A549 (cell line): Measurements from ENCODE around the gene FUOM. TPM values are rescaled to one million over a fixed set of nuclear protein-coding genes. Genes with fewer than 3 reads are reported as not detected.
A peak's percentile ranks its signal among the peaks of the same experiment; 100 is the strongest.

Experiments used
- ATAC-seq, 2 experiments: fragments of 200-7000 bp in 1 of 2; fragments of >200 bp in 1 of 2; cut with Nextera tagmentation in 1 of 2; cut with Tn5 transposase in 1 of 2; 3 replicates each; pipeline versions ENCODE4 v1.8.0 to v1.9.1; 2018 to 2020; ENCODE audit warnings: mild to moderate bottlenecking in 1 of 2, moderate library complexity in 1 of 2
- CTCF ChIA-PET: fragments of 300-600 bp; sonication (Branson Sonifier 250); formaldehyde crosslinking; extraction: SDS; loops from one replicate; lab custom pipeline; 2021; ENCODE audit warnings: antibody characterized with exemption, inconsistent platforms; lab: Yijun Ruan, JAX
- POLR2A ChIA-PET: fragments of 350-600 bp; formaldehyde crosslinking; extraction: SDS; loops from one replicate; lab custom pipeline; 2021; ENCODE audit warnings: antibody characterized with exemption, inconsistent platforms; lab: Yijun Ruan, JAX
- DNase-seq, 2 experiments: peaks; one replicate each; pipeline versions ENCODE4 v3.0.0 to v3.0.0-alpha.2; 2011 to 2016; ENCODE audit warnings: low read depth in 1 of 2, low spot score in 1 of 2
- FAIRE-seq: peaks from 2 replicates; lab custom pipeline; 2011; peaks lifted over from hg19 to GRCh38; lab: Jason Lieb, UNC
- H3K27ac ChIP-seq, 2 experiments: fragments of >200 bp; sonication (Bioruptor Twin); formaldehyde crosslinking; 3 replicates each; pipeline ENCODE4 v1.5.1; 2016 to 2017
- H3K4me1 ChIP-seq: fragments of >200 bp; sonication (Bioruptor Twin); formaldehyde crosslinking; 3 replicates; pipeline ENCODE4 v1.6.1; 2016
- H3K4me2 ChIP-seq: fragments of >200 bp; sonication (Bioruptor Twin); formaldehyde crosslinking; 3 replicates; pipeline ENCODE4 v1.6.1; 2016
- H3K4me3 ChIP-seq: fragments of >200 bp; sonication (Bioruptor Twin); formaldehyde crosslinking; 3 replicates; pipeline ENCODE4 v1.5.1; 2016
- H3K9me3 ChIP-seq: fragments of >200 bp; sonication (Bioruptor Twin); formaldehyde crosslinking; 3 replicates; pipeline ENCODE4 v1.6.1; 2016
- ATOH8 ChIP-seq: fragments of 250-450 bp; sonication (Bioruptor Pico); IDR thresholded peaks from 2 replicates; pipeline ENCODE4 v1.5.0; 2020; ENCODE audit warnings: low read depth, mild to moderate bottlenecking, moderate library complexity
- BCL3 ChIP-seq: fragments of >200 bp; sonication (Bioruptor Twin); formaldehyde crosslinking; IDR thresholded peaks from 3 replicates; pipeline ENCODE4 v1.6.1; 2016
- BHLHE40 ChIP-seq: IDR thresholded peaks from 2 replicates; pipeline ENCODE4 v1.6.1; 2012; ENCODE audit warnings: low read depth, low read length, inconsistent platforms
- CBX2 ChIP-seq: fragments of 200-600 bp; sonication (generic); IDR thresholded peaks from 2 replicates; pipeline ENCODE4 v1.6.1; 2016; ENCODE audit warnings: low read depth, mild to moderate bottlenecking, borderline replicate concordance
- EHF ChIP-seq: fragments of 250-450 bp; sonication (Bioruptor Pico); IDR thresholded peaks from 2 replicates; pipeline ENCODE4 v1.5.0; 2020; ENCODE audit warnings: mild to moderate bottlenecking
- ELK1 ChIP-seq: fragments of 150-350 bp; IDR thresholded peaks from 2 replicates; pipeline ENCODE4 v1.6.1; 2014; ENCODE audit warnings: low read depth, mild to moderate bottlenecking, low read length
- FOSL2 ChIP-seq, 2 experiments: fragments of 450-650 bp in 1 of 2; fragments of >200 bp in 1 of 2; sonication (Bioruptor Twin) in 1 of 2; formaldehyde crosslinking; IDR thresholded peaks; 2 replicates each; pipeline versions ENCODE4 v1.5.0 to v1.6.1; 2016 to 2020; ENCODE audit warnings: mild to moderate bottlenecking in 1 of 2, moderate library complexity in 1 of 2
- FOXS1 ChIP-seq: fragments of 250-450 bp; sonication (Bioruptor Pico); IDR thresholded peaks from 2 replicates; pipeline ENCODE4 v1.5.0; 2020; ENCODE audit warnings: mild to moderate bottlenecking, moderate library complexity
- HDAC2 ChIP-seq: fragments of 200-600 bp; sonication (generic); IDR thresholded peaks from 2 replicates; pipeline ENCODE4 v1.6.1; 2016
- HEYL ChIP-seq: fragments of 250-450 bp; sonication (Bioruptor Pico); IDR thresholded peaks from 2 replicates; pipeline ENCODE4 v1.8.0; 2021; ENCODE audit warnings: mild to moderate bottlenecking, moderate library complexity
- HOXA7 ChIP-seq: fragments of 250-450 bp; sonication (Bioruptor Pico); IDR thresholded peaks from 2 replicates; pipeline ENCODE4 v1.5.0; 2020; ENCODE audit warnings: mild to moderate bottlenecking, moderate library complexity
- JUNB ChIP-seq: fragments of >200 bp; sonication (Bioruptor Twin); formaldehyde crosslinking; IDR thresholded peaks from 2 replicates; pipeline ENCODE4 v1.6.1; 2016
- NFE2L2 ChIP-seq: fragments of 150-350 bp; conservative IDR thresholded peaks from 2 replicates; pipeline ENCODE4 v1.6.1; 2014; ENCODE audit warnings: low read length
- NR3C1 ChIP-seq: fragments of >200 bp; sonication (Bioruptor Twin); formaldehyde crosslinking; IDR thresholded peaks from 3 replicates; pipeline ENCODE4 v1.6.1; 2017
- PHF8 ChIP-seq: fragments of 200-600 bp; sonication (generic); IDR thresholded peaks from 2 replicates; pipeline ENCODE4 v1.6.1; 2016; ENCODE audit warnings: low read depth, mild to moderate bottlenecking, antibody characterized with exemption, moderate library complexity, borderline replicate concordance
- POLR2A ChIP-seq: IDR thresholded peaks from 2 replicates; pipeline ENCODE4 v1.6.1; 2012; ENCODE audit warnings: mild to moderate bottlenecking, low read length
- POLR2AphosphoS2 ChIP-seq: conservative IDR thresholded peaks from 2 replicates; pipeline ENCODE4 v1.6.1; 2012; ENCODE audit warnings: low read length, improper control_type of control experiment, inconsistent platforms
- RCOR1 ChIP-seq: fragments of 150-350 bp; IDR thresholded peaks from 2 replicates; pipeline ENCODE4 v1.6.1; 2014; ENCODE audit warnings: antibody characterized with exemption, low read length, low read depth
- RNF2 ChIP-seq: fragments of 200-600 bp; sonication (generic); IDR thresholded peaks from 2 replicates; pipeline ENCODE4 v1.6.1; 2016; ENCODE audit warnings: low read depth, mild to moderate bottlenecking, antibody characterized with exemption, moderate library complexity, borderline replicate concordance
- SMC3 ChIP-seq: fragments of >200 bp; sonication (Bioruptor Twin); formaldehyde crosslinking; IDR thresholded peaks from 3 replicates; pipeline ENCODE4 v1.6.1; 2018; ENCODE audit warnings: inconsistent platforms
- TP53 ChIP-seq: fragments of 250-450 bp; sonication (Bioruptor Pico); IDR thresholded peaks from 2 replicates; pipeline ENCODE4 v1.5.0; 2021; ENCODE audit warnings: mild to moderate bottlenecking, moderate library complexity
- ZFP36 ChIP-seq: fragments of 450-650 bp; IDR thresholded peaks from 2 replicates; pipeline ENCODE4 v1.6.1; 2014; ENCODE audit warnings: borderline replicate concordance; ENCODE audit not compliant: partially characterized antibody
- ZNF302 ChIP-seq: fragments of 250-450 bp; sonication (Bioruptor Pico); IDR thresholded peaks from 2 replicates; pipeline ENCODE4 v1.9.0; 2021; ENCODE audit warnings: inconsistent platforms, mild to moderate bottlenecking, moderate library complexity
- WGBS: methylation state at CpG from one replicate; pipeline ENCODE4 v1.1.6; 2017; ENCODE audit errors: missing lambda C conversion rate; 5-methylcytosine and 5-hydroxymethylcytosine counted together
- polyA plus RNA-seq, 4 experiments: library from polyadenylated mRNA; depleted of rRNA in 3 of 4; stranded (reverse); fragments of >200 nt; fragmentation: RNase III in 1 of 4; extraction: RNeasy Plus Mini Kit Qiagen cat#74134 plus additional on column Dnase treatment in 1 of 4; gene quantifications; 2 replicates in 3 of 4; 3 replicates in 1 of 4; pipeline ENCODE4 v1.2.3, GENCODE V29; 2011 to 2017
- TF ChIP-seq, protein P1 (sequence below): fragments of 200-600 bp; sonication (generic); IDR thresholded peaks from 2 replicates; pipeline ENCODE4 v1.6.1; 2016; ENCODE audit warnings: antibody characterized with exemption, mild to moderate bottlenecking, moderate library complexity
- TF ChIP-seq, protein P2 (sequence below): fragments of >200 bp; sonication (Bioruptor Twin); formaldehyde crosslinking; IDR thresholded peaks from 3 replicates; pipeline ENCODE4 v1.5.1; 2016
- TF ChIP-seq, protein P3 (sequence below): IDR thresholded peaks from 2 replicates; pipeline ENCODE4 v1.6.1; 2012
- TF ChIP-seq, protein P4 (sequence below): fragments of 250-450 bp; sonication (Bioruptor Pico); IDR thresholded peaks from 2 replicates; pipeline ENCODE4 v1.5.0; 2021; ENCODE audit warnings: mild to moderate bottlenecking, moderate library complexity, borderline replicate concordance

FUOM gene
- polyA plus RNA-seq, 2 of the 4 experiments (the other 2 are of a cell fraction) = 6.8 to 8.1 TPM

- CTCF ChIA-PET = interaction anchor here (1.1 kb wide), 1 partner anchor 44 kb away, joined by 5 read pairs; no protein-coding TSS in a partner anchor
- TF ChIP-seq NR3C1 (no peak), POLR2AphosphoS2 (no peak), POLR2A (peak; percentile 96), ELK1 (no peak), BHLHE40 (no peak), FOSL2 (IDR thresholded peaks at IDR 0.05) (no peak), FOSL2 (CRISPR knock-in tag; IDR thresholded peaks at IDR 0.05) (no peak), ZFP36 (no peak), RNF2 (no peak), JUNB (no peak), HDAC2 (no peak), TP53 (CRISPR knock-in tag) (no peak), ATOH8 (CRISPR knock-in tag) (no peak), RCOR1 (no peak), NFE2L2 (no peak), HEYL (CRISPR knock-in tag) (no peak), CBX2 (no peak), BCL3 (peak; percentile 87), HOXA7 (no peak), ZNF302 (CRISPR knock-in tag) (no peak), EHF (no peak), PHF8 (peak; percentile 75; the same call in 1 of the 2 replicates), SMC3 (no peak), FOXS1 (CRISPR knock-in tag) (no peak)
- TF ChIP-seq, protein P1, sequence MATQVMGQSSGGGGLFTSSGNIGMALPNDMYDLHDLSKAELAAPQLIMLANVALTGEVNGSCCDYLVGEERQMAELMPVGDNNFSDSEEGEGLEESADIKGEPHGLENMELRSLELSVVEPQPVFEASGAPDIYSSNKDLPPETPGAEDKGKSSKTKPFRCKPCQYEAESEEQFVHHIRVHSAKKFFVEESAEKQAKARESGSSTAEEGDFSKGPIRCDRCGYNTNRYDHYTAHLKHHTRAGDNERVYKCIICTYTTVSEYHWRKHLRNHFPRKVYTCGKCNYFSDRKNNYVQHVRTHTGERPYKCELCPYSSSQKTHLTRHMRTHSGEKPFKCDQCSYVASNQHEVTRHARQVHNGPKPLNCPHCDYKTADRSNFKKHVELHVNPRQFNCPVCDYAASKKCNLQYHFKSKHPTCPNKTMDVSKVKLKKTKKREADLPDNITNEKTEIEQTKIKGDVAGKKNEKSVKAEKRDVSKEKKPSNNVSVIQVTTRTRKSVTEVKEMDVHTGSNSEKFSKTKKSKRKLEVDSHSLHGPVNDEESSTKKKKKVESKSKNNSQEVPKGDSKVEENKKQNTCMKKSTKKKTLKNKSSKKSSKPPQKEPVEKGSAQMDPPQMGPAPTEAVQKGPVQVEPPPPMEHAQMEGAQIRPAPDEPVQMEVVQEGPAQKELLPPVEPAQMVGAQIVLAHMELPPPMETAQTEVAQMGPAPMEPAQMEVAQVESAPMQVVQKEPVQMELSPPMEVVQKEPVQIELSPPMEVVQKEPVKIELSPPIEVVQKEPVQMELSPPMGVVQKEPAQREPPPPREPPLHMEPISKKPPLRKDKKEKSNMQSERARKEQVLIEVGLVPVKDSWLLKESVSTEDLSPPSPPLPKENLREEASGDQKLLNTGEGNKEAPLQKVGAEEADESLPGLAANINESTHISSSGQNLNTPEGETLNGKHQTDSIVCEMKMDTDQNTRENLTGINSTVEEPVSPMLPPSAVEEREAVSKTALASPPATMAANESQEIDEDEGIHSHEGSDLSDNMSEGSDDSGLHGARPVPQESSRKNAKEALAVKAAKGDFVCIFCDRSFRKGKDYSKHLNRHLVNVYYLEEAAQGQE = peak; percentile 98
- TF ChIP-seq, protein P2, sequence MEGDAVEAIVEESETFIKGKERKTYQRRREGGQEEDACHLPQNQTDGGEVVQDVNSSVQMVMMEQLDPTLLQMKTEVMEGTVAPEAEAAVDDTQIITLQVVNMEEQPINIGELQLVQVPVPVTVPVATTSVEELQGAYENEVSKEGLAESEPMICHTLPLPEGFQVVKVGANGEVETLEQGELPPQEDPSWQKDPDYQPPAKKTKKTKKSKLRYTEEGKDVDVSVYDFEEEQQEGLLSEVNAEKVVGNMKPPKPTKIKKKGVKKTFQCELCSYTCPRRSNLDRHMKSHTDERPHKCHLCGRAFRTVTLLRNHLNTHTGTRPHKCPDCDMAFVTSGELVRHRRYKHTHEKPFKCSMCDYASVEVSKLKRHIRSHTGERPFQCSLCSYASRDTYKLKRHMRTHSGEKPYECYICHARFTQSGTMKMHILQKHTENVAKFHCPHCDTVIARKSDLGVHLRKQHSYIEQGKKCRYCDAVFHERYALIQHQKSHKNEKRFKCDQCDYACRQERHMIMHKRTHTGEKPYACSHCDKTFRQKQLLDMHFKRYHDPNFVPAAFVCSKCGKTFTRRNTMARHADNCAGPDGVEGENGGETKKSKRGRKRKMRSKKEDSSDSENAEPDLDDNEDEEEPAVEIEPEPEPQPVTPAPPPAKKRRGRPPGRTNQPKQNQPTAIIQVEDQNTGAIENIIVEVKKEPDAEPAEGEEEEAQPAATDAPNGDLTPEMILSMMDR = no peak
- TF ChIP-seq, protein P3, sequence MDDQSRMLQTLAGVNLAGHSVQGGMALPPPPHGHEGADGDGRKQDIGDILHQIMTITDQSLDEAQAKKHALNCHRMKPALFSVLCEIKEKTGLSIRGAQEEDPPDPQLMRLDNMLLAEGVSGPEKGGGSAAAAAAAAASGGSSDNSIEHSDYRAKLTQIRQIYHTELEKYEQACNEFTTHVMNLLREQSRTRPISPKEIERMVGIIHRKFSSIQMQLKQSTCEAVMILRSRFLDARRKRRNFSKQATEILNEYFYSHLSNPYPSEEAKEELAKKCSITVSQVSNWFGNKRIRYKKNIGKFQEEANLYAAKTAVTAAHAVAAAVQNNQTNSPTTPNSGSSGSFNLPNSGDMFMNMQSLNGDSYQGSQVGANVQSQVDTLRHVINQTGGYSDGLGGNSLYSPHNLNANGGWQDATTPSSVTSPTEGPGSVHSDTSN = no peak
- TF ChIP-seq, protein P4, sequence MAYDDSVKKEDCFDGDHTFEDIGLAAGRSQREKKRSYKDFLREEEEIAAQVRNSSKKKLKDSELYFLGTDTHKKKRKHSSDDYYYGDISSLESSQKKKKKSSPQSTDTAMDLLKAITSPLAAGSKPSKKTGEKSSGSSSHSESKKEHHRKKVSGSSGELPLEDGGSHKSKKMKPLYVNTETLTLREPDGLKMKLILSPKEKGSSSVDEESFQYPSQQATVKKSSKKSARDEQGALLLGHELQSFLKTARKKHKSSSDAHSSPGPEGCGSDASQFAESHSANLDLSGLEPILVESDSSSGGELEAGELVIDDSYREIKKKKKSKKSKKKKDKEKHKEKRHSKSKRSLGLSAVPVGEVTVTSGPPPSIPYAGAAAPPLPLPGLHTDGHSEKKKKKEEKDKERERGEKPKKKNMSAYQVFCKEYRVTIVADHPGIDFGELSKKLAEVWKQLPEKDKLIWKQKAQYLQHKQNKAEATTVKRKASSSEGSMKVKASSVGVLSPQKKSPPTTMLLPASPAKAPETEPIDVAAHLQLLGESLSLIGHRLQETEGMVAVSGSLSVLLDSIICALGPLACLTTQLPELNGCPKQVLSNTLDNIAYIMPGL (CRISPR knock-in tag) = no peak
These were observed 15.6 kb upstream of the FUOM start, which contains the start of gene ECHS1 for GRCh38 chr10:133373174-133374090. TSS of gene ECHS1 (minus strand) at chr10:133373354. CDS start at chr10:133373333, 21 bp downstream.

More at GRCh38 chr10:133373174-133374090, 15.6 kb upstream of the FUOM start, which contains the start of gene ECHS1:
- POLR2A ChIA-PET = interaction anchor here (0.8 to 1.4 kb wide), 4 partner anchors 8 to 44 kb away, joined by 3 to 8 read pairs (median 4); no protein-coding TSS in a partner anchor
- Histone ChIP-seq H3K4me2 (peak within 1 kb of the TSS; percentile 81), H3K27ac (peak within 1 kb of the TSS; percentile 90 to 95), H3K4me3 (peak within 1 kb of the TSS; percentile 89), H3K9me3 (no peaks in the 10 kb centered on the region), H3K4me1 (peaks cover 17% of the 10 kb centered on the region; the same call in 2 of the 3 replicates)
- ATAC-seq = peak; percentile 95 to 99
- FAIRE-seq = no peak
- 5% methylated on average over 41 of the region's 89 CpGs for WGBS
- peak; percentile 92 to 96 for DNase-seq
